ENCODE results near the gene TMEM91. TPM values are rescaled to one million over a fixed set of nuclear protein-coding genes. Genes with fewer than 3 reads are reported as not detected.

Gene TMEM91
- total and polyA plus RNA-seq, 2 of the 4 experiments (the other 2 are of a cell fraction): 1.4 to 4.8 TPM

GRCh38 chr19:41372501-41372900 is 3.8 kb upstream of the TMEM91 start:
- Histone ChIP-seq H3K4ac (ENCODE audit: low read depth, low read length) (no peak overlapping the region), H2BK20ac (ENCODE audit: low read depth, low read length) (no peak overlapping the region), H3K27me3 (ENCODE audit: control insufficient read depth, insufficient read depth, low read length) (no peaks in the 10 kb centered on the region), H3K9me3 (ENCODE audit: control insufficient read depth, insufficient read depth, low read length) (no peaks in the 10 kb centered on the region), H4K20me1 (ENCODE audit: insufficient read depth, low read length) (peaks cover 3% of the 10 kb centered on the region; the same call in 1 of the 2 replicates), H3K4me1 (ENCODE audit: control insufficient read depth, insufficient read depth, low read length) (peaks cover 14% of the 10 kb centered on the region), H4K91ac (ENCODE audit: insufficient read depth, low read depth, low read length) (no peak overlapping the region), H3K56ac (ENCODE audit: extremely low read depth, insufficient read depth, low read length) (no peak overlapping the region), H3K9me1 (ENCODE audit: insufficient read depth, low read length) (peaks cover 7% of the 10 kb centered on the region), H2AK5ac (ENCODE audit: low read depth, low read length) (no peak overlapping the region), H4K5ac (ENCODE audit: low read depth, low read length) (no peak overlapping the region), H3K36me3 (ENCODE audit: control insufficient read depth, insufficient read depth, low read length) (no peaks in the 10 kb centered on the region), H3K79me1 (ENCODE audit: low read depth in 1 of 2, low read length in 2 of 2) (peaks cover 9 to 37% of the 10 kb centered on the region in 2 experiments; a peak in 3 of 4 replicates), H3K4me3 (ENCODE audit: insufficient read depth, low read depth, low read length) (no peak overlapping the region), H2BK5ac (ENCODE audit: low read depth, low read length, poor library complexity, severe bottlenecking) (no peak overlapping the region), H3K9ac (ENCODE audit: low read depth, low read length) (no peak overlapping the region), H3K23ac (ENCODE audit: low read depth, low read length) (no peak overlapping the region), H3K18ac (ENCODE audit: low read depth, low read length) (no peak overlapping the region), H3K27ac (ENCODE audit: insufficient read depth, low read length) (no peak overlapping the region), H4K8ac (ENCODE audit: low read depth in 2 of 2, low read length in 2 of 2) (no peak overlapping the region), H2BK15ac (ENCODE audit: low read depth, low read length) (no peak overlapping the region), H2AK9ac (replicated peaks; ENCODE audit: low read depth, low read length, poor library complexity) (no peak overlapping the region), H3K4me2 (ENCODE audit: low read depth, low read length) (no peak overlapping the region), H2BK120ac (ENCODE audit: low read depth, low read length) (no peak overlapping the region), H3K14ac (replicated peaks; ENCODE audit: low read depth, low read length) (no peak overlapping the region), H2AFZ (replicated peaks; ENCODE audit: low read length, poor library complexity) (no peak overlapping the region)
- intact Hi-C loops (cut with micrococcal nuclease) (no loop called here), in situ Hi-C loops (cut with MboI; ENCODE audit: low sequenced_read_pairs) (no loop called here), dilution Hi-C loops (cut with HindIII; ENCODE audit: low sequenced_read_pairs, unreplicated experiment) (no loop called here)
- ChIA-PET POLR2A (ENCODE audit: unreplicated experiment) (interaction anchor here (0.6 kb wide), 1 partner anchor 13 kb away, joined by 3 read pairs; no protein-coding TSS in a partner anchor), CTCF (no interaction called here)
- ATAC-seq (ENCODE audit: low read depth) (no peak), DNase-seq (no peak)
- BruUV-seq (replicated peaks): no TSS peak
- WGBS, 2 experiments (ENCODE audit: extremely low coverage in 2 of 2, insufficient read length in 1 of 2): no CpG with 5 or more reads among the region's 2 CpGs
- TF ChIP-seq CEBPB (IDR thresholded peaks at IDR 0.05; ENCODE audit: low read depth, low read length) (no peak), CTCF (conservative IDR thresholded peaks at IDR 0.05; ENCODE audit: low read depth, low read length) (no peak), RFX5 (IDR thresholded peaks at IDR 0.05; ENCODE audit: low read depth, low read length) (no peak), MAFK (IDR thresholded peaks at IDR 0.05; ENCODE audit: low read depth, low read length) (no peak), MAZ (IDR thresholded peaks at IDR 0.05; ENCODE audit: borderline replicate concordance, low read depth, low read length) (no peak), FOS (IDR thresholded peaks at IDR 0.05; ENCODE audit: low read depth, low read length) (no peak), RAD21 (IDR thresholded peaks at IDR 0.05; ENCODE audit: low read length) (no peak), NFE2L2 (IDR thresholded peaks at IDR 0.05; ENCODE audit: low read depth, low read length) (no peak), RCOR1 (IDR thresholded peaks at IDR 0.05; ENCODE audit: insufficient replicate concordance, low read length) (no peak), CHD1 (IDR thresholded peaks at IDR 0.05; ENCODE audit: low read depth, low read length) (no peak), MXI1 (IDR thresholded peaks at IDR 0.05; ENCODE audit: borderline replicate concordance, low read depth, low read length) (no peak), POLR2A (IDR thresholded peaks at IDR 0.05; ENCODE audit: low read depth, low read length) (no peak), SMC3 (IDR thresholded peaks at IDR 0.05; ENCODE audit: low read depth, low read length) (no peak), ELK1 (IDR thresholded peaks at IDR 0.05; ENCODE audit: borderline replicate concordance, low read depth, low read length) (no peak)
